ENCODE results near the gene ENO2. TPM values are rescaled to one million over a fixed set of nuclear protein-coding genes. Genes with fewer than 3 reads are reported as not detected.

Gene ENO2
- total RNA-seq, 1 experiment from 2014 or later = 166 TPM

GRCh38 chr12:6867413-6868210 lies 46.8 kb upstream of the ENO2 start, which contains the start of gene TPI1:
TSS of gene TPI1 (plus strand) at chr12:6867531. CDS start at chr12:6867567, 36 bp downstream.
- no peak within 1 kb of the TSS for H2AK5ac ChIP-seq (ENCODE audit: insufficient read length, low read length)
- H2AFZ ChIP-seq (ENCODE audit: low read length) = no peak within 1 kb of the TSS
- H3K79me1 ChIP-seq (ENCODE audit: insufficient read depth, low read depth, low read length, poor library complexity, severe bottlenecking) = no peaks in the 10 kb centered on the region
- no peaks in the 10 kb centered on the region; the same call in 1 of the 2 replicates for H3K4me1 ChIP-seq (ENCODE audit: insufficient read depth, low read length)
- no peak within 1 kb of the TSS for H4K8ac ChIP-seq (replicated peaks; ENCODE audit: insufficient read length, low read depth, low read length)
- H3K56ac ChIP-seq (ENCODE audit: insufficient read length, low read depth, low read length) = no peak within 1 kb of the TSS
- WGBS (ENCODE audit: extremely low coverage, insufficient read length, low lambda C conversion rate) = no CpG with 5 or more reads among the region's 86 CpGs
- no peaks in the 10 kb centered on the region for H3K9me3 ChIP-seq (ENCODE audit: control insufficient read depth, low read depth, low read length)
- H3K9ac ChIP-seq (ENCODE audit: extremely low read depth, insufficient read length, low read length) = peak within 1 kb of the TSS; percentile 60
- H2BK20ac ChIP-seq (ENCODE audit: low read depth, low read length, poor library complexity, severe bottlenecking) = no peak within 1 kb of the TSS
- H3T11ph ChIP-seq (ENCODE audit: low read length) = no peak within 1 kb of the TSS
- peak; percentile 90 for DNase-seq
- peaks cover 5% of the 10 kb centered on the region; the same call in 1 of the 2 replicates for H3K79me2 ChIP-seq (ENCODE audit: insufficient read depth, low read length)
- H4K5ac ChIP-seq (ENCODE audit: insufficient read length, low read depth, low read length) = no peak within 1 kb of the TSS
- peak within 1 kb of the TSS; percentile 93 to 95 for H3K4me3 Mint-ChIP-seq
- peaks cover 46 to 76% (median 63%) of the 10 kb centered on the region in 3 experiments for H3K36me3 Mint-ChIP-seq (ENCODE audit: insufficient read depth in 1 of 3, low read depth in 3 of 3)
- H4K91ac ChIP-seq (ENCODE audit: insufficient read length, low read depth, low read length) = no peak within 1 kb of the TSS
- peaks cover 16% of the 10 kb centered on the region for H3K23me2 ChIP-seq (ENCODE audit: insufficient read length, low read depth, low read length, poor library complexity, severe bottlenecking)
- H4K20me1 ChIP-seq (ENCODE audit: control insufficient read depth, insufficient read depth, insufficient read length) = no peaks in the 10 kb centered on the region
- H3K14ac ChIP-seq (ENCODE audit: insufficient read depth, low read length) = peak within 1 kb of the TSS; percentile 37; the same call in 1 of the 2 replicates
- H3K27me3 Mint-ChIP-seq (ENCODE audit: low read depth) = no peaks in the 10 kb centered on the region; the same call in 1 of the 2 replicates
- TF ChIP-seq CTCF (conservative IDR thresholded peaks at IDR 0.05) = no peak
- no peak within 1 kb of the TSS for H2BK15ac ChIP-seq (ENCODE audit: low read depth, low read length)
- peak within 1 kb of the TSS; percentile 18 for H3K18ac ChIP-seq (ENCODE audit: insufficient read length, low read depth, low read length)
- peak within 1 kb of the TSS; percentile 77 to 95 (median 92); a peak in 5 of 7 replicates for H3K27ac Mint-ChIP-seq
- H3K4me1 Mint-ChIP-seq = peaks cover 50 to 55% of the 10 kb centered on the region in 2 experiments
- H3K27me3 ChIP-seq (ENCODE audit: insufficient read depth, low read length) = no peaks in the 10 kb centered on the region
- H3K4ac ChIP-seq (ENCODE audit: low read depth, low read length) = no peak within 1 kb of the TSS
- H3K9me3 Mint-ChIP-seq = no peaks in the 10 kb centered on the region; a peak in 1 of 5 replicates
- H3K27ac ChIP-seq (ENCODE audit: insufficient read length, low read depth, low read length) = no peak within 1 kb of the TSS
- no peak within 1 kb of the TSS for H2BK5ac ChIP-seq (ENCODE audit: insufficient read length, low read length)
- no peak within 1 kb of the TSS for H2BK12ac ChIP-seq (ENCODE audit: insufficient read length, low read depth, low read length)
- H3K23ac ChIP-seq (ENCODE audit: insufficient read length, low read depth, low read length) = no peak within 1 kb of the TSS
- H3K4me2 ChIP-seq (ENCODE audit: insufficient read depth, insufficient read length, low read length) = peak within 1 kb of the TSS; percentile 94
- no peak within 1 kb of the TSS for H2BK120ac ChIP-seq (ENCODE audit: low read depth, low read length, poor library complexity, severe bottlenecking)

All from H9 (cell line).